Loucy (cell line): ENCODE measurements around the gene CAGE1.
"Not testable (repeated sequence)": the region's sequence is repeated elsewhere in the genome, so short reads cannot be mapped to it uniquely, and the experiment has no call there.

Experiments used
- H2AFZ ChIP-seq: fragments of 200-600 bp; sonication (generic); 2 replicates; pipeline ENCODE4 v1.6.0; 2016; ENCODE audit warnings: antibody characterized with exemption, mild to moderate bottlenecking, low read length, moderate library complexity
- H3F3A ChIP-seq: fragments of 200-600 bp; 2 replicates; pipeline ENCODE4 v1.6.0; 2016; ENCODE audit warnings: antibody characterized with exemption, low read depth, mild to moderate bottlenecking
- H3K27me3 ChIP-seq: fragments of 200-600 bp; sonication (generic); 2 replicates; pipeline ENCODE4 v1.6.1; 2014; ENCODE audit warnings: low read length, mild to moderate bottlenecking; ENCODE audit not compliant: insufficient read depth, poor library complexity, severe bottlenecking
- H3K36me3 ChIP-seq: fragments of 200-600 bp; sonication (generic); 2 replicates; pipeline ENCODE4 v1.6.1; 2016; ENCODE audit warnings: low read length; ENCODE audit not compliant: insufficient read depth
- H3K4me1 ChIP-seq: fragments of 200-600 bp; sonication (generic); 2 replicates; pipeline ENCODE4 v1.5.1; 2014; ENCODE audit warnings: low read length, mild to moderate bottlenecking; ENCODE audit not compliant: insufficient read depth, poor library complexity, severe bottlenecking
- H3K4me2 ChIP-seq: fragments of 200-600 bp; sonication (generic); 2 replicates; pipeline ENCODE4 v1.6.0; 2014; ENCODE audit warnings: antibody characterized with exemption, low read length, low read depth, mild to moderate bottlenecking; ENCODE audit not compliant: poor library complexity, severe bottlenecking
- H3K4me3 ChIP-seq: fragments of 200-600 bp; sonication (generic); 2 replicates; pipeline ENCODE4 v1.5.1; 2014; ENCODE audit warnings: low read length, mild to moderate bottlenecking, mixed read lengths; ENCODE audit not compliant: poor library complexity, severe bottlenecking
- H3K79me2 ChIP-seq: fragments of 200-600 bp; sonication (generic); 2 replicates; pipeline ENCODE4 v1.6.1; 2014; ENCODE audit warnings: low read length; ENCODE audit not compliant: insufficient read depth
- H3K9ac ChIP-seq: fragments of 200-600 bp; sonication (generic); 2 replicates; pipeline ENCODE4 v1.6.0; 2014; ENCODE audit warnings: mild to moderate bottlenecking, low read depth, low read length, moderate library complexity; ENCODE audit not compliant: poor library complexity, severe bottlenecking
- H3K9me2 ChIP-seq: fragments of 200-600 bp; sonication (generic); replicated peaks from 2 replicates; pipeline ENCODE4 v1.6.1; 2016; ENCODE audit warnings: low read depth, low read length, mixed read lengths
- H3K9me3 ChIP-seq: fragments of 200-600 bp; sonication (generic); 2 replicates; pipeline ENCODE4 v1.6.1; 2014; ENCODE audit warnings: mild to moderate bottlenecking, antibody characterized with exemption, low read length, low read depth; ENCODE audit not compliant: insufficient read depth
- H4K20me1 ChIP-seq: fragments of 200-600 bp; sonication (generic); 2 replicates; pipeline ENCODE4 v1.6.0; 2014; ENCODE audit warnings: antibody characterized with exemption, low read length, mild to moderate bottlenecking; ENCODE audit not compliant: insufficient read depth, poor library complexity, severe bottlenecking
- CTCF ChIP-seq: fragments of 200-600 bp; sonication (generic); conservative IDR thresholded peaks from 2 replicates; pipeline ENCODE4 v1.5.1; 2014; ENCODE audit warnings: mild to moderate bottlenecking, antibody characterized with exemption, low read length
- EZH2phosphoT487 ChIP-seq: fragments of 200-600 bp; IDR thresholded peaks from 2 replicates; pipeline ENCODE4 v1.6.1; 2018; ENCODE audit warnings: antibody characterized with exemption, mild to moderate bottlenecking, moderate library complexity, borderline replicate concordance

Gene CAGE1

DNA sequence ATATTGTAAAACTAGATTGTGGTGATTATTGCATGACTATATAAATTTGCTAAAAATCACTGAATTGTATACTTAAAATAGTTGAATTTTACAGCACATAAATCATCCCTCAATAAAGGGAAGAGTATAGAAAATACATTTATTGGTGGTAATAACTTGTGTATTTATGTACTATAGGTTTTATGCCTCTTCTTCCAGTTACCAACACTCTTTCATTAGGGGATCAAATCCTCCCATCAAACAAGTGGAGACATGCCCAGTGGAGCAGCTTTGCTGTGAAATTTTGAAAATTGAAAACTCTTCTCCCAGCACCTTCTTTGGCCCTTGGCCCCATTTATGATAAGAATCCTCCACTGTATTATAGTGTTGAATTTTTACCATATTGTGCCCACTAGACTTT lies 66.5 kb downstream of the CAGE1 start:
- H3F3A ChIP-seq = no peaks in the 10 kb centered on the region
- H3K79me2 ChIP-seq = no peaks in the 10 kb centered on the region
- no peaks in the 10 kb centered on the region for H3K9me3 ChIP-seq
- H3K9ac ChIP-seq = no peak overlapping the region
- H3K36me3 ChIP-seq = no peaks in the 10 kb centered on the region
- H3K4me2 ChIP-seq = no peak overlapping the region
- H2AFZ ChIP-seq = no peak overlapping the region
- H3K4me1 ChIP-seq = peaks cover 16% of the 10 kb centered on the region
- H4K20me1 ChIP-seq = no peaks in the 10 kb centered on the region
- TF ChIP-seq CTCF = no peak
- TF ChIP-seq EZH2phosphoT487 = no peak
- H3K27me3 ChIP-seq = no peaks in the 10 kb centered on the region
- no peak overlapping the region for H3K4me3 ChIP-seq
- no peaks in the 10 kb centered on the region for H3K9me2 ChIP-seq

DNA sequence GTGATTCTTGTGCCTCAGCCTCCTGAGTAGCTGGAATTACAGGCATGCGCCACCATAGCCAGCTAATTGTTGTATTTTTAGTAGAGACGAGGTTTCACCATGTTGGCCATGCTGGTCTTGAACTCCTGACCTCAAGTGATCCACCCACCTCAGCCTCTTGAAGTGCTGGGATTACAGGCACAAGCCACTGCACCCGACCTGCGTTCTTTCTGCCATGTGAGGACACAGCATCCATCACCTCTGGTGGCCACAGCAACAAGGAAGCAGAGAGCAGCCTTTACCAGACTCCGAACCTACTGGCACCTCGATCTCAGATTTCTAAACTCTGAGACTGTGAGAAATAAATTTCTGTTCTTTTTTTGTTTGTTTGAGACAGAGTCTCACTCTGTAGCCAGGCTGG lies 67.7 kb downstream of the CAGE1 start:
- not testable (repeated sequence) for H3K4me2 ChIP-seq, H3K9me3 ChIP-seq, H3K27me3 ChIP-seq, H3K9ac ChIP-seq, H2AFZ ChIP-seq, H3F3A ChIP-seq, H4K20me1 ChIP-seq, H3K36me3 ChIP-seq, H3K4me3 ChIP-seq, H3K79me2 ChIP-seq, H3K9me2 ChIP-seq
- peaks cover 16% of the 10 kb centered on the region for H3K4me1 ChIP-seq

- not testable (repeated sequence) for H3K9ac ChIP-seq, H3K27me3 ChIP-seq, H3K9me2 ChIP-seq, H3K79me2 ChIP-seq, H3K9me3 ChIP-seq, H3K4me2 ChIP-seq, H4K20me1 ChIP-seq, H3F3A ChIP-seq, H2AFZ ChIP-seq, H3K4me3 ChIP-seq, H3K36me3 ChIP-seq
- H3K4me1 ChIP-seq = peaks cover 27% of the 10 kb centered on the region
These were observed 70.1 kb downstream of the CAGE1 start for GRCh38 chr6:7319406-7319805.

- Histone ChIP-seq H3K9ac (no peak overlapping the region), H3K36me3 (no peaks in the 10 kb centered on the region), H3K27me3 (peaks cover 4% of the 10 kb centered on the region), H2AFZ (no peak overlapping the region), H4K20me1 (peaks cover 3% of the 10 kb centered on the region), H3K4me3 (no peak overlapping the region), H3K9me2 (no peaks in the 10 kb centered on the region), H3K9me3 (no peaks in the 10 kb centered on the region), H3K4me1 (peaks cover 37% of the 10 kb centered on the region), H3K79me2 (peaks cover 5% of the 10 kb centered on the region), H3K4me2 (no peak overlapping the region), H3F3A (peaks cover 11% of the 10 kb centered on the region)
- no peak for TF ChIP-seq EZH2phosphoT487
- TF ChIP-seq CTCF = no peak
These were observed 72.0 kb downstream of the CAGE1 start for GRCh38 chr6:7317538-7317937.
